ENCODE measurements around the gene TLK1. TPM values are rescaled to one million over a fixed set of nuclear protein-coding genes. Genes with fewer than 3 reads are reported as not detected.

TLK1 gene
- total and polyA plus RNA-seq, 10 of the 15 experiments (the other 5 are each of a cell fraction or from before 2014, with no cell fraction given) = 25.1 to 126 (median 57.3) TPM

- no peak for TF ChIP-seq REST (IDR thresholded peaks at IDR 0.05; ENCODE audit: low read depth, low read length)
- TF ChIP-seq KLF5 (IDR thresholded peaks at IDR 0.05; ENCODE audit: partially characterized antibody) = no peak
- no peak for TF ChIP-seq SKIL (IDR thresholded peaks at IDR 0.05; ENCODE audit: low read depth, poor library complexity, severe bottlenecking)
These were observed 41.1 kb upstream of the TLK1 start (continued) for GRCh38 chr2:171201767-171202166.

GRCh38 chr2:171201271-171201670, 40.6 kb upstream of the TLK1 start:
- Histone ChIP-seq H3K79me2 (ENCODE audit: control insufficient read depth, insufficient read depth, low read length) (no peaks in the 10 kb centered on the region), H3K4me1 (ENCODE audit: control insufficient read depth, insufficient read depth, low read length) (no peaks in the 10 kb centered on the region), H3K27ac (ENCODE audit: control insufficient read depth, insufficient read depth) (no peak overlapping the region), H3K9ac (ENCODE audit: control insufficient read depth, insufficient read depth, low read length) (no peak overlapping the region), H3K4me3 (no peak overlapping the region), H3K36me3 (ENCODE audit: control insufficient read depth in 2 of 2, insufficient read depth in 2 of 2, low read length in 1 of 2) (no peaks in the 10 kb centered on the region), H4K20me1 (ENCODE audit: control insufficient read depth, insufficient read depth) (no peaks in the 10 kb centered on the region), H3K4me2 (ENCODE audit: control insufficient read depth, insufficient read depth) (no peak overlapping the region), H3K27me3 (replicated peaks in 1 of 2; ENCODE audit: control insufficient read depth in 2 of 2, insufficient read depth in 2 of 2, low read length in 1 of 2) (no peaks in the 10 kb centered on the region), H3K9me3 (replicated peaks; ENCODE audit: control insufficient read depth, insufficient read depth, low read length) (no peaks in the 10 kb centered on the region), H2AFZ (ENCODE audit: control insufficient read depth, low read depth, low read length) (no peak overlapping the region)
- ChIA-PET POLR2A (no interaction called here), SMC1A (ENCODE audit: uncharacterized antibody, unreplicated experiment) (interaction anchor here (1.0 to 1.4 kb wide), 7 partner anchors 9 to 117 kb away, joined by 3 to 6 read pairs (median 3); no protein-coding TSS in a partner anchor), CTCF (interaction anchor here (0.7 to 1.2 kb wide), 3 partner anchors 8 to 830 kb away, joined by 3 to 5 read pairs (median 3); no protein-coding TSS in a partner anchor), RAD21 (ENCODE audit: unreplicated experiment) (interaction anchor here (0.6 to 0.8 kb wide), 3 partner anchors 9 to 127 kb away, joined by 3 to 4 read pairs (median 4); no protein-coding TSS in a partner anchor)
- no peak for DNase-seq (ENCODE audit: low read depth, low spot score)
- no peak for FAIRE-seq
- intact Hi-C loops (cut with micrococcal nuclease; ENCODE audit: unreplicated experiment) = no loop called here
- no TSS peak for BruUV-seq (replicated peaks)
- 91% methylated on average over 1 of the region's 1 CpG for WGBS (ENCODE audit: insufficient coverage, insufficient replicate concordance, low lambda C conversion rate, missing lambda C conversion rate)
- in situ Hi-C loops (cut with MboI) = no loop called here
- TF ChIP-seq ZBTB40 (IDR thresholded peaks at IDR 0.05; ENCODE audit: borderline replicate concordance) = no peak
- no peak for TF ChIP-seq CHD1 (IDR thresholded peaks at IDR 0.05; ENCODE audit: low read depth, low read length)
- no peak for TF ChIP-seq TCF12 (IDR thresholded peaks at IDR 0.05; ENCODE audit: low read depth, low read length)
- ATAC-seq = no peak
